Activated CD4-positive, CD25-positive, alpha-beta regulatory T cell treated with anti-CD3 and anti-CD28 coated beads, Interleukin-2, amount 50 U/mL, for 24 hours (primary cell): ENCODE results near the gene SNCG.
"Not testable (repeated sequence)": the region's sequence is repeated elsewhere in the genome, so short reads cannot be mapped to it uniquely, and the experiment has no call there.

ENCODE experiments used
- ATAC-seq, 2 donors: fragments of 150-1000 bp; cut with Tn5 transposase; one replicate each; pipeline ENCODE4 v1.10.0; 2021; ENCODE audit warnings: mild to moderate bottlenecking in 1 of 2, moderate library complexity in 1 of 2

The SNCG gene

GRCh38 chr10:86979296-86979818, 21.0 kb downstream of the SNCG start:
- no peak for ATAC-seq

- ATAC-seq, result no peak
Observed at GRCh38 chr10:86979977-86980448, 21.6 kb downstream of the SNCG start.

GRCh38 chr10:86981020-86981419, 22.6 kb downstream of the SNCG start:
- not testable (repeated sequence) for ATAC-seq

- ATAC-seq, result no peak
Observed at GRCh38 chr10:86981716-86982115, 23.3 kb downstream of the SNCG start.

GRCh38 chr10:86984498-86984897, 26.1 kb downstream of the SNCG start:
- ATAC-seq, result not testable (repeated sequence)

- no peak for ATAC-seq
Observed at GRCh38 chr10:86988520-86988919, 30.1 kb downstream of the SNCG start.

- ATAC-seq, result not testable (repeated sequence)
Observed at GRCh38 chr10:86991362-86991761, 33.0 kb downstream of the SNCG start.

- ATAC-seq, result no peak
Observed at GRCh38 chr10:86992456-86992855, 34.1 kb downstream of the SNCG start.

GRCh38 chr10:86992929-86993328, 34.5 kb downstream of the SNCG start:
- no peak for ATAC-seq

GRCh38 chr10:86999802-87000403, 41.5 kb downstream of the SNCG start:
- not testable (repeated sequence) for ATAC-seq

- no peak for ATAC-seq
Observed at GRCh38 chr10:87000491-87000890, 42.1 kb downstream of the SNCG start.

GRCh38 chr10:87007124-87007523, 48.7 kb downstream of the SNCG start:
- ATAC-seq, result not testable (repeated sequence)

GRCh38 chr10:87007674-87008073, 49.3 kb downstream of the SNCG start:
- ATAC-seq, result not testable (repeated sequence)

- not testable (repeated sequence) for ATAC-seq
Observed at GRCh38 chr10:87008303-87008702, 49.9 kb downstream of the SNCG start.

- ATAC-seq, result not testable (repeated sequence)
Observed at GRCh38 chr10:87009134-87009696, 50.8 kb downstream of the SNCG start.
